Cardiac fibroblast (primary cell): ENCODE data around the gene SEL1L2.
A peak's percentile ranks its signal among the peaks of the same experiment; 100 is the strongest.

Experiments used
- DNase-seq, 2 donors: peaks; one replicate each; pipeline versions ENCODE4 v3.0.0 to v3.0.0-alpha.2; 2010; ENCODE audit warnings: low read depth in 2 of 2
- H3K4me3 ChIP-seq, 2 donors: replicated peaks in 1 of 2; 1 replicate in 1 of 2; 2 replicates in 1 of 2; pipeline ENCODE4 v1.5.1; 2011; ENCODE audit warnings: low read depth in 2 of 2, low read length in 2 of 2, mild to moderate bottlenecking in 2 of 2, moderate library complexity in 1 of 2
- CTCF ChIP-seq: IDR thresholded peaks from one replicate; pipeline ENCODE4 v1.5.1; 2011; ENCODE audit warnings: low read depth, mild to moderate bottlenecking, low read length, inconsistent platforms

Gene SEL1L2

GRCh38 chr20:13922241-13922640 lies 68.2 kb downstream of the SEL1L2 start:
- no peak for TF ChIP-seq CTCF
- no peak for DNase-seq

GRCh38 chr20:13915284-13915683 lies 75.1 kb downstream of the SEL1L2 start:
- DNase-seq: no peak
- H3K4me3 ChIP-seq: no peak overlapping the region
- TF ChIP-seq CTCF: no peak

More at GRCh38 chr20:13922241-13922640, 68.2 kb downstream of the SEL1L2 start:
- H3K4me3 ChIP-seq: no peak overlapping the region

GRCh38 chr20:13913572-13913971 lies 76.8 kb downstream of the SEL1L2 start:
- H3K4me3 ChIP-seq: no peak overlapping the region
- TF ChIP-seq CTCF: no peak
- DNase-seq: no peak

GRCh38 chr20:13913131-13913530 lies 77.3 kb downstream of the SEL1L2 start:
- TF ChIP-seq CTCF: no peak
- DNase-seq: no peak

GRCh38 chr20:13910492-13910891 lies 79.9 kb downstream of the SEL1L2 start:
- DNase-seq: peak in 1 of 2 donors; percentile 0
- H3K4me3 ChIP-seq: no peak overlapping the region
- no peak for TF ChIP-seq CTCF

More at GRCh38 chr20:13913131-13913530, 77.3 kb downstream of the SEL1L2 start:
- no peak overlapping the region for H3K4me3 ChIP-seq

GRCh38 chr20:13909067-13909466 lies 81.3 kb downstream of the SEL1L2 start:
- H3K4me3 ChIP-seq: no peak overlapping the region
- TF ChIP-seq CTCF: no peak
- no peak for DNase-seq

GRCh38 chr20:13904766-13905165 lies 85.6 kb downstream of the SEL1L2 start:
- no peak for DNase-seq
- H3K4me3 ChIP-seq: no peak overlapping the region
- TF ChIP-seq CTCF: no peak
